Renal cortex interstitium (tissue), 11 donors: ENCODE results near the gene MTREX. TPM values are rescaled to one million over a fixed set of nuclear protein-coding genes. Genes with fewer than 3 reads are reported as not detected.
A peak's percentile ranks its signal among the peaks of the same experiment; 100 is the strongest.

ENCODE experiments used
- DNase-seq, 11 donors: peaks; one replicate each; pipeline ENCODE4 v3.0.0-alpha.2; 2013; ENCODE audit warnings: low read depth in 9 of 11, low spot score in 4 of 11; ENCODE audit errors: extremely low read depth in 1 of 11
- polyA plus RNA-seq, 3 donors: library from polyadenylated mRNA; unstranded; fragments of 120-200 nt; gene quantifications; one replicate each; pipeline ENCODE4 v1.2.1, GENCODE V29; 2013; ENCODE audit not compliant: insufficient read length in 3 of 3

Gene MTREX
- polyA plus RNA-seq, 3 donors, result 92.3 to 97.3 (median 97.2) TPM

DNA sequence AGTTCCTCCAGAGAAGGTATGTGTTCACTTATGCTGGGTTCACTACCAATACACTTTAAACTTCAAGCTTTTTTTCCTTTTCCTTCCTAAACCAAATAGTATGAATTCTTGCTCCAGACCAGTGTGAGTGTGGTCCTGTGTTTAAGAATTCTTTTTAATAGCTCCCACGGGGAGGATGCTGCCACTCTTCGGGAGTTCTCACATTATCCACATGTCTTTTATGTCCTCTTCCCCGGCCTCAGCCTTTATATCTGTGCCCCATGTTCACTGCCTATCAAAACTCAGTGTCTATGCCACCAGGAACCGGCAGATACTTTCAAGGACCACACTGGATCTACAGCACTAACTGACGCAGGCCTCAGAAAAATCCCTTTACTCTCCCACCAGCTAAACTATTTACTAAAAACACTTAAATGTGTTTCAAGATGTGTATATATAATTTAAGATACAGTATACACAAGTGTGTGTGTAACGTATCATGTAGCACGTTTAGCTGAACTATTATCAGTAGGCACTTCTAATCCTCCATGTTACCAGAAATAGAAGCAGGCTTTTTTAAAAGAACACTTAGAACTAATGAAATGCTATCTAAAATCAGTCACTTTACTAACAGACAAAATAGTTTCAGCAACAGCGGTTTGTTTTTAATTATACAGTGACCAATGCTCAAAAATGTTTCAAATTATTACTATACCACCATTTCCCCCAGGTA, 139.0 kb downstream of the MTREX start:
- DNase-seq, result no peak

DNA sequence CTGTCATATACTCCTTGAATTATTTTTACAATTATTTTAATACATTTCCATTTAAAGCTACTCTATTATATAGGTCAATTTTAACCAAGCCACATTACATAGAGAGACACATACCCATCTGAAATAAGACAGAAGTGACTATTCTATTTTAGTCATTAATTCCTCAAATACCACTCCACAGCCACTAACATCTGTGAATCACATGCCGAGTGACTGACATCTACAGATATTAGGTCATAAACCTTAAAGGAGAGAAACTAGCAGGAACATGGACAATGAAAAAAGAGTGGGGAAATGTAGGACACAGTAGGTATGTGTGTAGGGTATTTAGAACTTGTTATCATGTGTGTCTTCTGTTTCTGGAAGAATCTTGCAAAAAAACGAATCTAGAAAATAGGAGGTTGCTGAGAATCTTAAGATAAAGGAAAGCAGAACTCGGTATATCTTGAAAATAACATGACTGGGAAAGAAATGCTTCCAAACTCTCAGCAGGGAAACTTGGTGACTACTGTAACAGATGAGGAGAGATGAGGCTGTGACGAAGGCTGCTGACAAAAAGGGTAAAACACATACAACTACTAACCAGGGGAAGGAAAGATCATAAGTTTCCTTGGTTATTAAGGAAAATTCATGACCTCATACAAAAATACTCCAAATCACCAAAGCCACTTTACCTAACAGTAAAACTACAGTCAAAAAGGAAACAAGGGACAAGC, 142.4 kb downstream of the MTREX start:
- no peak for DNase-seq

DNA sequence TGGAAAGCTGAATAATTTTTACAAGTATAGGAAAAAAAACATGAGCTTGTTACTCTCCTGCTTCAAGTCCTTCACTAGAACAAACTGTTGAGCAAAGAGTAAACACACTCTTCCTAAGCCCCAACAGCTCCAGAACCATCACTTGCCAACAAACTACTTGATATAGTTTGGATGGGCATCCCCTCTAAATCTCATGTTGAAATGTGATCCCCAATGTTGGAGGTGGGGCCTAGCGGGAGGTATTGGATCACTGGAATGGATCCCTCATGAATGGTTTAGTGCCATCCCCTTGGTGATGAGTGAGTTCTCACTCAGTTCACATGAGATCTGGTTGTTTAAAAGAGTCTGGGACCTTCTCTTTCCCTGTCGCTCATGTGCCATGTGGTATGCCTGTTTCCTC, 144.2 kb downstream of the MTREX start:
- no peak for DNase-seq

DNA sequence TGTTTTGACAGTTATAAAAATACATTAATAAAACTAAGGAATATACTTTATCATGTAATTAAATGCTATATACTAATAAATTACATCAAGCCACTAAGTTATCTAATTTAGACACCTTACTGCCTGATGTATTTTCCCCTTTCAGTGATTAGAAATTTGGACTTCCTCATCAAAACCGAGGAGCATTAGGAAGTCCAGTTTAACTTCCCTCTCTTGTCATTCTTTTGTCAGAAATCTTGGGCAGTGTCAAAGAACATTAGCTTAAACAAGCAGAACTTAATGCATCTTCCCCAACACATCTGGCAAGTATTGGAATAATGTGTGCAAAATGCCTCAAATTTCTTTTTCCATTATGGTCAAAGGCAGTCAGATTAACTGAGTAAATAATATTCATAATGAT, 145.4 kb downstream of the MTREX start:
- DNase-seq, result no peak

DNA sequence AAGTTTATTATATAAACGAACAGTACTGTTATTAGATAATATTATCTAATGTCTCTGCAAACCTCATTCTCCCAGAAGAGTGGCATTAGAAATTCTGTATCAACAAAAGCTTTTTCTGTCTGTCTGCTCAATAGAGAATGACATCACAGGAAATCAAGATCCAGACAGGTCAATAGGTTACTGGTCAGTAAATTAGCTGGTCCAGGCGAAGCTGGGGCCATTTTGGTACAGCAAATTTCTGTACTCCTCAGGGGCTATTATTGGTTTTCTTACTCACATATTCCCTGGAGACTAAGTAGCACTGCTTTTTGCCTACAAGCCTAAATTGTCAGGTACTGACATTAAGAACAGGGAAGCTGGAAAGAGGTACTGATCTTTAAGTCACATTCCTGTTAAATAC, 146.5 kb downstream of the MTREX start:
- DNase-seq, result no peak

DNA sequence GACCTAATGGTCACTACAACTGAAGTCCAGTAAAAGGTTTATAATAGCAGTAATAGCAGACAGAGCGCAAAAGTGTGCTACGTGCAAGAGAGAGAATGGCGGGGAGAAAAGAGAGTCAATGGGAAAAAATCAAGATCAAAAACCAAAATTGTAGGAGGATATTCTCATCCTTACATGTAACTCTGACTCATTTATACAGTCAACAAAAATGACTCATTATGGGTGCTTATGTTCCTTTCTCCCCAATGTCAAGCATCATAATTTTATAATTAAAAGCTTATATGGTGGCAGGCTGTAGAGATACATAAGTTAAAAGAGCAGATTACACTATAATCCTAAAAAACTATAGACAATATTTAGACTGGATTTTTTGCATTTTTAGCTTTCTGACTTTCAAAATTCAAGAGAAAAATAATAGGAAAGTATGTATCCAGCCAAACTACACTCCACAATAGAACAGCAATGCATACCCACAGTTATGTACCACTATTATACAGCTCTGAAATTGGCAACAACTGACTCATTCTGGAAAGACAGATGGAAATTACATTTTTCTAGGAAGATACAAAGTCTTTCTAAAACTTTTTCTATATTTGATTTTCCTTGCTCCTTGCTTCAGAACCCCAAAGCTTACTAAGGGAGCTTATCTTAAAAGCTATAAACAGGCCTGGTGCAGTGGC, 148.6 kb downstream of the MTREX start:
- no peak for DNase-seq

DNA sequence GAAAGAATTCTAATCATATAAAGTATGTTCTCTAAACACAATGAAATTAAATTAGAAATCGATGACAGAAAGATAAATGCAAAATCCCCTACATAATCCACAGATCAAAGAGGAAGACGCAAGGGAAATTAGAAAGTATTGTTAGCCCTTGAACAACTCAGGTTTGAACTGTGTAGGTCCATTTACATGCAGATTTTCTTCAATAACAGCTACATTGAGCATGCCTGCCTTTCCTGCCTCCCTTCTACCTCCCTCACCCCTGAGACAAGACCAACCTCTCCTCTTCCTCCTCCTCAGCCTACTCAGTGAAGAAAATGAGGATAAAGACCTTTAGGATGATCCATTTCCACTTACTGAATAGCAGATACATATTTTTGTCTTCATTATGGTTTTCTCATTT, 151.8 kb downstream of the MTREX start:
- DNase-seq, result no peak

DNA sequence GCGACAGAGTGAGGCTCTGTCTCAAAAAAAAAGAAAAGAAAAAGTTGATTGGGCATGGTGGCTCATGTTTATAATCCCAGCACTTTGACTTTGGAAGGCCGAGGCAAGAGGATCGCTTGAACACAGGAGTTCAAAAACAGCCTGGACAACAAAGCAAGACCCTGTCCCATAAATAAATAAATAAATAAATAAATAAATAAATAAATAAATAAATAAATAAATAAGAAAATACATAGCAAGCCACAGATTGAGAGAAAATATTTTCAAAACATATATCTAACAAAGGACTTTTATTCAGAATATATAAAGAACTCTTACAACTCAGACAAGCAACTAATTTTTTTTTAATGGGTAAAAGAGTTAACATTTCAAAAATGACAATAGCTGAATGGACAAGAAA, 155.8 kb downstream of the MTREX start:
- DNase-seq, result no peak

DNA sequence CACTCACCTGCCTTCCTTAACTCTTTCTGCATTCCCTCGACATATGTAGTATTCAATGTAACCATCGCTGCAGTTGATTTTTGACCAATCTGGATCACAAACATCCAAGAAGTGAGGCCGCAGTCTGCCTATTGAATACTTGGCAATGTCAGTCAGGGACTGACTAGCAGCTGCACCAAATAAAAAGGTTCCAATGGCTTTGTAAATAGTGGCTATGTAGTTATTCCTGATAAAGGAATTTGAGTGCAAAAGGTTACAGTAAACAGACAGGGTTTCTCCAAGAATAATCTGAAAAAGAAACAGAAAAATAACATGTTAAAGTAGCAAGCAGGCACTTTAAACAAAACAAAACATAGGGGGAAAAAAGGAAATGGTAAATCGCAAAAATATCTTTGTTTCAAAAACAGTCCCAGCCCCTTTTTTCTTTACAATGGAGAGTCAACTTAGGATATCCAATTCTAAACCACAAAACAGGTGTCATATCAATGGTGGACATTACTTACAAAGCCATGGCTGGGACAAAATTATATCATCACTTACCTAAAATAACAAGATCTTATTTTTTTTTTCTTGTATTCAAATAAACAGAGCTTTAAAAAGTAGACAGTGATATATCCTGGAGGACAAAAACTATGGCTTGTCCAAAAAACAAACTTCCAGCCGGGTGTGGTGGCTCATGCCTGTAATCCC, 160.2 kb downstream of the MTREX start:
- peak in 3 of 11 donors; percentile 16 to 25 (median 17) for DNase-seq

DNA sequence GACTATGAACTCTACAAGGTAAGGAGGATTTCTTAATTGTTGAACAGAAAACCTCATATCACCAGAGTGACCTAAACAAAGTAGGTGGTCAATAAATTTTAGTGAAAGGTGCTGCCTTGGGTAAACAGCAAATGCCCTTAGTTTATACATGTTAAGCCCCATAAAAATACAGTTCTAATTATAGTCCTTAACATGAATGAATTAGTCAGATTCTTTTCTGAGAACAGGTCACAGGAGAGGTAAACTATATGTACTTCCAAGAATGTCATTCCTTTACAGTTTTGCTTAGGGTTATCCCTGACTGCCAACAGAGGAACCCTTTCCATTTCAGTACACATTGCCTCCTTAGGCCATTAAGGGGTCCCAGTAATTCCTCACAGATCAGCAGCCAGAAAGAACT, 162.1 kb downstream of the MTREX start:
- DNase-seq, result no peak

DNA sequence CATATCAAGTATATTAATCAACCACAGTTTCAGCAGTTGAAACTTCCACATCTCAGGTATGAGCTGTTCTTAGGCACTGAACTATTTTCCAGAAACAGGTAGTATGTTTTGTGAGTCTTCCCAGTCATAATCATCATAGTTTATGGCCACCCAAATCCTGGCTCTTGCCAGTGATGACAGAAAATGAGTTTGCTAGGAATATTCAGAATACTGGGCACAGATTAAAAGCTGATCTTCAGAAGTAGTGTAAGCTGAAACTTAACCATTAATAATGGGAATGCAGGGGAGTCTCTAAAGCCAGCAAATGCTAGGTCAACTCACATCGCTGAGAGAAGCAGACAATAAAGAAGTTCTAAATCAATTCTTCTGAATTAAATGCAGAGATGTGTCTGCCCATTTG, 162.5 kb downstream of the MTREX start:
- no peak for DNase-seq

DNA sequence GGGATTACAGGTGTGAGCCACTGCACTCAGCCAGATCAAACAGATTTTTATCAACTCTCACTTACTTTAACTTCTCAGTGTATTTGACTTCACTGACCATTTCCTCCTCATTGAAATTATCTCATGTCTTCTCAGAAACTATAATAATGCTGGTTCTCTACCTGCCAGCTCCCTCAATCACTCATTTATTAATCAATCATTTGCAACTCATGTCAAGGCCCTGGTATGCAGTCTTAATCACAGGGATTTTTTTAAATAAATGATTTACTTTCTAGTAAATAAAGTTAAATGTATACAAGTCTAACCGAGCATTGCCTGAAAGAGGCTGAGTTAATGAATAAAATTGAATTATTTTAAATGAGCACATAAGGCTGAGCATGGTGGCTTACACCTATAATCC, 163.7 kb downstream of the MTREX start:
- no peak for DNase-seq

DNA sequence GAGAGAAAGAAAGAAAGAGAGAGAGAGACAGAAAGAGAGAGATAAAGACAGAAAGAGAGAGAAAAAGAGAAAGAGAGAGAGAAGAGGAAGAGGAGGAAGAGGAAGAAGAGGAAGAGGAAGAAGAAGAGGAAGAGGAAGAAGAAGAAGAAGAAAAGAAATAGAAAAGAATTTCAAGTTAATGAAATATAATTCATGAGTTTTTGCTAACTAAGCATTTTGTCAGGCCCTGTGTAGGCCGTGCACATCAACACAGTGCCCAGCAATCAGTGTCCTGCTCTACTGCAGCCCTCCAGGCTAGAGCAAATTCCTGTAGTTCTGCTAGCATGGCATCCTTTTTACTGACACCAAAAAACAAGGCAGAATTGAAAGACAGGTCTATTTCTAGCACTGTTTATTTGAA, 164.9 kb downstream of the MTREX start:
- DNase-seq, result no peak

Other genes with a start within 250 kb of the MTREX start
- under 1 TPM; 0.27 to 0.50 (median 0.42) TPM for gene GZMA, start 205.3 kb upstream of the MTREX start, polyA plus RNA-seq
- gene GPX8, start 147.8 kb upstream of the MTREX start, polyA plus RNA-seq, result 10 to 100 TPM; 77.0 to 85.7 (median 83.1) TPM
- under 1 TPM; 0.40 to 0.77 (median 0.59) TPM for gene CDC20B, start 134.8 kb upstream of the MTREX start, polyA plus RNA-seq
- under 1 TPM; 0.56 to 0.79 (median 0.59) TPM for gene MCIDAS, start 80.7 kb upstream of the MTREX start, polyA plus RNA-seq
- gene CCNO, start 74.4 kb upstream of the MTREX start, polyA plus RNA-seq, result 1 to 10 TPM; 3.8 to 7.1 (median 6.2) TPM
- 10 to 100 TPM; 39.2 to 45.0 (median 39.3) TPM for gene DHX29, start 295 bp upstream of the MTREX start, polyA plus RNA-seq
- 10 to 100 TPM; 79.3 to 96.4 (median 83.1) TPM for gene PLPP1, start 227.0 kb downstream of the MTREX start, polyA plus RNA-seq